Peyer's patch (tissue), 4 donors: Measurements from ENCODE around the gene FSIP1. TPM values are rescaled to one million over a fixed set of nuclear protein-coding genes. Genes with fewer than 3 reads are reported as not detected.

Experiments used
- DNase-seq, 3 donors: peaks; one replicate each; pipeline ENCODE4 v3.0.0-alpha.2; 2017 to 2019
- H3K27ac ChIP-seq, 4 donors: fragments of 200-600 bp; sonication (generic); one replicate each; pipeline ENCODE4 v1.5.1; 2016 to 2019
- H3K27me3 ChIP-seq, 2 donors: fragments of 200-600 bp; sonication (generic); one replicate each; pipeline ENCODE4 v1.5.1; 2019
- H3K36me3 ChIP-seq, 3 donors: fragments of 200-600 bp; sonication (generic); one replicate each; pipeline ENCODE4 v1.5.1; 2016 to 2019
- H3K4me1 ChIP-seq, 4 donors: fragments of 200-600 bp; sonication (generic); one replicate each; pipeline ENCODE4 v1.5.1; 2016 to 2019
- H3K4me3 ChIP-seq, 4 donors: fragments of 200-600 bp; sonication (generic); 1 replicate in 3 of 4; 2 replicates in 1 of 4; pipeline ENCODE4 v1.5.1; 2016 to 2019; ENCODE audit warnings: mild to moderate bottlenecking in 1 of 4
- H3K9me3 ChIP-seq, 4 donors: fragments of 200-600 bp; sonication (generic); one replicate each; pipeline ENCODE4 v1.5.1; 2016 to 2019; ENCODE audit warnings: mild to moderate bottlenecking in 1 of 4
- CTCF ChIP-seq, 6 experiments: fragments of 450-650 bp in 4 of 6; fragments of 200-600 bp in 2 of 6; sonication (generic) in 1 of 6; IDR thresholded peaks; one replicate each; pipeline ENCODE4 v1.5.1; 2017 to 2019; ENCODE audit warnings: antibody characterized with exemption in 6 of 6, mild to moderate bottlenecking in 3 of 6, moderate library complexity in 1 of 6
- POLR2A ChIP-seq, 2 donors: fragments of 450-650 bp; IDR thresholded peaks; one replicate each; pipeline ENCODE4 v1.5.1; 2017; ENCODE audit warnings: antibody characterized with exemption in 2 of 2, mild to moderate bottlenecking in 2 of 2, moderate library complexity in 2 of 2
- total RNA-seq, 4 donors: library from RNA; depleted of rRNA; stranded (reverse); fragments of >200 nt; gene quantifications; one replicate each; pipeline ENCODE4 v1.1.0, GENCODE V29; 2016

Gene FSIP1
- total RNA-seq, 4 donors from 2014 or later: not detected

DNA sequence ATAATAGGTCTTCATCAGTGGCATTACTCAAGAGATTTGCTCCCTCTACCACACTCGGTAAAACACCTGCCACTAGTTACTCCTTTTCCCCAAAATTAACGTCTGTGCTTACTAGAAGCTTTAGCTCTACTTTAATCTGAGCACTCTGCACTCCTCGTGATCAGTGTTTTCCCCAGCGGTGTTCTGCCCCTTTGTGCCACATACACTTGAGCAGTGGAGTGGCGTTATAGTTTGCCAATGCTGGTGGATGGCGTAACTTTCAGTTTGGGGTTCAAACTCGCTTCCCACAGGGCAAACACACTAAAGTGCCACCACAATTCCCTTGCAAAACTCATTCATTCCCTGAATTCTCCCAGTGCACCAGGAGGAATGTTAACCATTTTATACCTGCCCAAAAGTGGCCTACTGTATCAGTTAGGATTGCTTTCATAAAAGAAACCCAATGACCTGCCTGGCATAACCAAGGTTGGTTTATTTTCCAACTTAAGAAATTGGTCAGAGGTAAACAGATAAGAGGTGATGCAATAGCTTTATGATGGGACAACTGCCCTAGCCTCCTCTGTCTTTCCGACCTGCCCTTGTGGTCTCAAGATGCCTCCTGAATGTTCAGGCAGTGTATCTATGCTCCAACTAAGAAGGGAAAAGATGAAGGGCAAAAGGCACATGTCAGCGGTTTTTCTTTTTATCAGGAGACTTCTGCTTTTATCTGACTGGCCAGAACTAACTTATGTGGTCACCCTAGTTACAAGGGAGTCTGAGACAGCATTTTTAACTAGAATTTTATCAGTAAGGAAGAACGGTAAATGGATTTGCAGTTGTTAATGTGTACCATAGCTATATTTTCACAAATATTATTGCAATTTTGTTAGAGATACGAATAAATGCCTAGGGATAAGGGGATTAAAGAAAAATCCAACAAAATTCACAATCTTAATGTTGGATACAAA, 83.9 kb downstream of the FSIP1 start:
- Histone ChIP-seq H3K4me3 (no peak overlapping the region), H3K9me3 (no peaks in the 10 kb centered on the region), H3K27me3 (no peaks in the 10 kb centered on the region), H3K4me1 (no peaks in the 10 kb centered on the region), H3K27ac (no peak overlapping the region), H3K36me3 (no peaks in the 10 kb centered on the region)
- DNase-seq: no peak
- no peak for TF ChIP-seq POLR2A (IDR thresholded peaks at IDR 0.05)
- TF ChIP-seq CTCF (IDR thresholded peaks at IDR 0.05): no peak

- no peaks in the 10 kb centered on the region for H3K36me3 ChIP-seq
- DNase-seq: no peak
- H3K4me3 ChIP-seq: no peak overlapping the region
- no peak overlapping the region for H3K27ac ChIP-seq
- H3K27me3 ChIP-seq: no peaks in the 10 kb centered on the region
- no peak for TF ChIP-seq POLR2A (IDR thresholded peaks at IDR 0.05)
- no peak for TF ChIP-seq CTCF (IDR thresholded peaks at IDR 0.05)
- no peaks in the 10 kb centered on the region for H3K9me3 ChIP-seq
- peaks cover 0 to 9% (median 0%) of the 10 kb centered on the region in 4 donors for H3K4me1 ChIP-seq
These were observed 85.1 kb downstream of the FSIP1 start for GRCh38 chr15:39697509-39697908.

DNA sequence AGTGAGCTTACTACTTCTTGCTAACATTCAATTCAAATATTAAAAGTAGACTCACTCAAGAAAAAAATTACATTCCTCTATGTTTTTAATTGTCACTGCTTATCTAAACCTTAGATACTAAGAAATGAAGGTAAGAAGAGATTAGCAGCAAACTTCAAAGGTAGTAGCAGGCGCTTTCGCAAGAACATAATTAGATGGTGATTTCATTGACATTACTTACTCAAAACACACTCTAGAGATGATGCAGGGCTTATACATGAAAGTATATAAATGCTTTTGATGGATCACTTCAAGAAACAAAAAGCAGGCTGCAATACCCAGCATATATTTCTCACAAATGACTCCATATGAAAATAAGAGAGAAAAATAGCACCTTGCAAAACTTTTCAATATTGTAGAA, 86.8 kb downstream of the FSIP1 start:
- no peak for DNase-seq
- no peaks in the 10 kb centered on the region for H3K27me3 ChIP-seq
- H3K36me3 ChIP-seq: no peaks in the 10 kb centered on the region
- H3K4me3 ChIP-seq: no peak overlapping the region
- H3K9me3 ChIP-seq: no peaks in the 10 kb centered on the region
- TF ChIP-seq POLR2A (IDR thresholded peaks at IDR 0.05): no peak
- no peak for TF ChIP-seq CTCF (IDR thresholded peaks at IDR 0.05)
- H3K27ac ChIP-seq: no peak overlapping the region
- peaks cover 0 to 9% (median 0%) of the 10 kb centered on the region in 4 donors for H3K4me1 ChIP-seq

- no peaks in the 10 kb centered on the region for H3K9me3 ChIP-seq
- H3K4me3 ChIP-seq: no peak overlapping the region
- no peak for TF ChIP-seq POLR2A (IDR thresholded peaks at IDR 0.05)
- TF ChIP-seq CTCF (IDR thresholded peaks at IDR 0.05): no peak
- no peaks in the 10 kb centered on the region for H3K27me3 ChIP-seq
- no peak overlapping the region for H3K27ac ChIP-seq
- H3K4me1 ChIP-seq: peaks cover 0 to 9% (median 0%) of the 10 kb centered on the region in 4 donors
- no peak for DNase-seq
- no peaks in the 10 kb centered on the region for H3K36me3 ChIP-seq
These were observed 90.0 kb downstream of the FSIP1 start for GRCh38 chr15:39692356-39693327.

DNA sequence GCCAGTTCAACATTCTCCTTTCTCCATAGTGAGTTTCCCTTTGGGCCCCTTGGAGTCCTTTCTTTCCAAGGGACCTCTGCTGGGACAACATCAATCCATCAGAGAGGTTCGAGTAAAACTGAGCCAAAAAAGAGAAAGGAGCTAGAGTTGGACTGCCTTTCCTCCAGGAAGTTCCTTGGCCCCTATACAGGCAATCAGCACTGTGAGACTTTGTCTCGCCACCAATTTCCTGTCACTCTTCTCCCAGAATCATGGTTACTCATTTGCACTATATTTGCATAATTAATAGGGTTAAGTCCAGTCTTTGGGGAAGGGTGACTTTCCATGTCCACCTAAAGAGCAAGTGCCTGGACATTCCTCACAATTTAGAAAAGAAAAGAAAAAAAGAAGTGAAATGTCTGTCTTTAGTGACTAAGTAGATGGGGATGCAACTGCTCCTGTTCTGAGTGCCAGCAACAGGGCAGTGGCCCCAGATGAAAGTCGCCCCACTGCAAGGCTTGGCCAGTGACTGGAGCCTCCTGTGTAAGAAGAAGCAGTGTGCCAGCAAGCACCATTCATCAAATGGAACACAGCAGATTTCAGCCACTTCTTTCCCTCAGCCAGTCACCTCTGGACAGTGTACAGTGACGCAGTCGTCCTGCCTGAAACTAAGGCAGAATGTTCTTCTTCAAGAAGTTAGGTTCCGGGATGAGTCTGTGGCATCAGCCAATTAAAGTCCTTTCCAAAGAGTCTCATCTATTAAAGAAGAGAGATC, 91.6 kb downstream of the FSIP1 start:
- Histone ChIP-seq H3K27ac (no peak overlapping the region), H3K9me3 (no peaks in the 10 kb centered on the region), H3K4me3 (no peak overlapping the region), H3K36me3 (no peaks in the 10 kb centered on the region), H3K27me3 (no peaks in the 10 kb centered on the region), H3K4me1 (peaks cover 0 to 9% (median 0%) of the 10 kb centered on the region in 4 donors)
- DNase-seq: no peak
- TF ChIP-seq CTCF (IDR thresholded peaks at IDR 0.05): no peak
- TF ChIP-seq POLR2A (IDR thresholded peaks at IDR 0.05): no peak
